ENCODE measurements around the gene WSB1.

DNA sequence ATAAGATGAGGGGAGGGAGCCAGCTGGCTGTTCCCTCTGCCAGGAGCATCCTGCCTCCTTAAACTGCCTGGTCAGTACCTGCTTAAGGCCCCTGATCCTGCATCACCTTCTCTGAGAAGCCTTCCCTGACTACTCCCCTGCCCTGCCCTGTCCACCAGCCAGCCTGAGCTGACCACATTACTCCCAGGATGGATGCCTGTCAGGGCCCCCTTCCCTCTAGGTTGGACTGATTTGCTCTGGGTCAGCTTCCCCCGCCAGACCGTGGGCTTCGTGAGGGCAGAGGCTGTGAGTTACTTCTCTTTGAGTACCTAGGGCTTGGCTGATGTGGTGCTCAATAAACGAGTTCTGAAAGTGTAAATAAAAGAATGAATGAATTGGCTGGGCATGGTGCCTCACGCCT is 63.3 kb downstream of the WSB1 start:
- TF ChIP-seq, protein P1, sequence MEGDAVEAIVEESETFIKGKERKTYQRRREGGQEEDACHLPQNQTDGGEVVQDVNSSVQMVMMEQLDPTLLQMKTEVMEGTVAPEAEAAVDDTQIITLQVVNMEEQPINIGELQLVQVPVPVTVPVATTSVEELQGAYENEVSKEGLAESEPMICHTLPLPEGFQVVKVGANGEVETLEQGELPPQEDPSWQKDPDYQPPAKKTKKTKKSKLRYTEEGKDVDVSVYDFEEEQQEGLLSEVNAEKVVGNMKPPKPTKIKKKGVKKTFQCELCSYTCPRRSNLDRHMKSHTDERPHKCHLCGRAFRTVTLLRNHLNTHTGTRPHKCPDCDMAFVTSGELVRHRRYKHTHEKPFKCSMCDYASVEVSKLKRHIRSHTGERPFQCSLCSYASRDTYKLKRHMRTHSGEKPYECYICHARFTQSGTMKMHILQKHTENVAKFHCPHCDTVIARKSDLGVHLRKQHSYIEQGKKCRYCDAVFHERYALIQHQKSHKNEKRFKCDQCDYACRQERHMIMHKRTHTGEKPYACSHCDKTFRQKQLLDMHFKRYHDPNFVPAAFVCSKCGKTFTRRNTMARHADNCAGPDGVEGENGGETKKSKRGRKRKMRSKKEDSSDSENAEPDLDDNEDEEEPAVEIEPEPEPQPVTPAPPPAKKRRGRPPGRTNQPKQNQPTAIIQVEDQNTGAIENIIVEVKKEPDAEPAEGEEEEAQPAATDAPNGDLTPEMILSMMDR (IDR thresholded peaks at IDR 0.05; ENCODE audit: insufficient read depth, low read length), result no peak
- TF ChIP-seq GABPA (IDR thresholded peaks at IDR 0.05; ENCODE audit: low read depth) (no peak), POLR2AphosphoS5 (IDR thresholded peaks at IDR 0.05; ENCODE audit: low read depth) (no peak), SPI1 (IDR thresholded peaks at IDR 0.05; ENCODE audit: borderline replicate concordance, low read depth) (no peak)
- TF ChIP-seq, protein P2, sequence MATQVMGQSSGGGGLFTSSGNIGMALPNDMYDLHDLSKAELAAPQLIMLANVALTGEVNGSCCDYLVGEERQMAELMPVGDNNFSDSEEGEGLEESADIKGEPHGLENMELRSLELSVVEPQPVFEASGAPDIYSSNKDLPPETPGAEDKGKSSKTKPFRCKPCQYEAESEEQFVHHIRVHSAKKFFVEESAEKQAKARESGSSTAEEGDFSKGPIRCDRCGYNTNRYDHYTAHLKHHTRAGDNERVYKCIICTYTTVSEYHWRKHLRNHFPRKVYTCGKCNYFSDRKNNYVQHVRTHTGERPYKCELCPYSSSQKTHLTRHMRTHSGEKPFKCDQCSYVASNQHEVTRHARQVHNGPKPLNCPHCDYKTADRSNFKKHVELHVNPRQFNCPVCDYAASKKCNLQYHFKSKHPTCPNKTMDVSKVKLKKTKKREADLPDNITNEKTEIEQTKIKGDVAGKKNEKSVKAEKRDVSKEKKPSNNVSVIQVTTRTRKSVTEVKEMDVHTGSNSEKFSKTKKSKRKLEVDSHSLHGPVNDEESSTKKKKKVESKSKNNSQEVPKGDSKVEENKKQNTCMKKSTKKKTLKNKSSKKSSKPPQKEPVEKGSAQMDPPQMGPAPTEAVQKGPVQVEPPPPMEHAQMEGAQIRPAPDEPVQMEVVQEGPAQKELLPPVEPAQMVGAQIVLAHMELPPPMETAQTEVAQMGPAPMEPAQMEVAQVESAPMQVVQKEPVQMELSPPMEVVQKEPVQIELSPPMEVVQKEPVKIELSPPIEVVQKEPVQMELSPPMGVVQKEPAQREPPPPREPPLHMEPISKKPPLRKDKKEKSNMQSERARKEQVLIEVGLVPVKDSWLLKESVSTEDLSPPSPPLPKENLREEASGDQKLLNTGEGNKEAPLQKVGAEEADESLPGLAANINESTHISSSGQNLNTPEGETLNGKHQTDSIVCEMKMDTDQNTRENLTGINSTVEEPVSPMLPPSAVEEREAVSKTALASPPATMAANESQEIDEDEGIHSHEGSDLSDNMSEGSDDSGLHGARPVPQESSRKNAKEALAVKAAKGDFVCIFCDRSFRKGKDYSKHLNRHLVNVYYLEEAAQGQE (IDR thresholded peaks at IDR 0.05; ENCODE audit: insufficient replicate concordance, low read depth), result no peak
